Measurements from ENCODE around the gene VSX2.
"Not testable (repeated sequence)": the region's sequence is repeated elsewhere in the genome, so short reads cannot be mapped to it uniquely, and the experiment has no call there.

VSX2 gene

DNA sequence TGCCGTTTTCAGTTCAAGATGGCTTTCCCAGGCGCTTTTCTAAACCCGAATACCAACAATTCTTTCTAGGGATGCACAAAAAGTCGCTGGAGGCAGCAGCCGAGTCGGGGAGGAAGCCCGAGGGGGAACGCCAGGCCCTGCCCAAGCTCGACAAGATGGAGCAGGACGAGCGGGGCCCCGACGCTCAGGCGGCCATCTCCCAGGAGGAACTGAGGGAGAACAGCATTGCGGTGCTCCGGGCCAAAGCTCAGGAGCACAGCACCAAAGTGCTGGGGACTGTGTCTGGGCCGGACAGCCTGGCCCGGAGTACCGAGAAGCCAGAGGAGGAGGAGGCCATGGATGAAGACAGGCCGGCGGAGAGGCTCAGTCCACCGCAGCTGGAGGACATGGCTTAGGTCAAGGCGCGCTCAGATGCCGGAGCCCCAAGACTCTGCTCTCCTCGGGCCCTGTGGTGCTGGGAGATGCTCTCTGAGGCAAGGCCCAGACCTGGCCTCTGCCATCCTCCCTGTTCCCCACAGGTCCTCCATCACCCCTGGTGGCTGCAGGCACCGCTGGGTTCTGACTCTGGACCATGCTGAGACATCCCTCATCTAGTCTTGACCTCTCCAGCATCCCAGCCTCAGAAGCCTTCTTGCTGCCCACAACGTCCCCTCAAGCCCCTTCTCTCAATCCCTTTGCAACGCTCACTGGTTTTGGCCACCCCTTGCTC lies 21.4 kb downstream of the VSX2 start:
- DNase-seq (no peak), ATAC-seq (no peak)

DNA sequence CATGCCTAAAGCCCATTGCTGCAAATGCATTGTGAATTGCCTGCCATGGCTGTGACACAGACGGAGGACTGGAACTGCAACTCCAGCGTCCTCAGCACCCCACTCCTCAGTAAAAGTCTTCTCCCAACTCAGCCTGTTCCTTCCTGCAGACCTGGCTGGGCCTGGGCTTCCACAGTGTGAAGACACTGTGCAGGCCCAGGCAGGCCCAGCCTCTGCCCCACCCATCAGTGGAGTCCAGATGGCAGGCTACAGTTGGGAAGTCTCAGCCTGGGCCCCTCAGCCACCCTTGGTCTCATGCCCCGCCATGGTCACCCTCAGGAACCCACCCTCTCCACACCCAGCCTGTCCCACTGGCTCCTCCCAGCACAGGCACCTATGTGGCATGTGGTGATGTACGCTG lies 22.0 kb downstream of the VSX2 start:
- ATAC-seq (no peak), DNase-seq (no peak)

DNA sequence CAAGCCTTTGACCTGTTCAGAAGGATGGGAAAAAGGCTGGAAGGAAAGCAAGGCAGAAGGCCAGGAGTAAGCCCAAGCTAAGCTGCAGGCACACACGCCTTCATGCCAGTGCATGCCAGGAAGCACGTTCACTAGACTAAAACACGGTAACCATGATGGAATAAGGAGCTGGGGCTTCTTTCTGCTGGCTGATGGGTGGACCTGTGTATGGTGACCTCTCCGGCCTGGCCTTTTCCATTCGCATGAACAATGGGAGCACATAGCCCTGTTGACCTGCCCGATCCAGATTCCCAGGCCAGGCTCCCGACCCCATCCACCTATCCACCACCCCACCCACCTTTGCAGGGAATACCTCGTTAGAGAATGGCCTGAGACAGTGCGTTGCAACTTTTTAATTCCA lies 22.8 kb downstream of the VSX2 start:
- no peak for DNase-seq
- no peak for ATAC-seq

DNA sequence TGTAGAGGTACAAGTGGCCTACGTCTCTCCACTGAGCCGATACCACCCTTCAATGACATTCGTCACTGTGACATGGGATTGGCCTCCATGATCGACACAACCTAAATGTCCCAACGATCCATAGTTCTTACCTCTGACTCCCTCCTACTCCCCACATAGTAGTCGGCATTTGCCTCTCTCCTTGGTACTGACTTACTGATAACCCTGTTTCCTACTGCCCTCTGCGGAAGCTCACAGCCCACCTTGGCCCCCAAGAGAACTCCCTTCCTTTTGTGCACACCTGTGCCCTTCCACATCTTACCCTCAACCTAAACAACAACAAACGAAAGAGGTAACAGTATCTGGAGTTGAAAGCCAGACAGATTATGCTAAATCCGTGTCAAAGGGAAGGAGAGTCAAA lies 23.9 kb downstream of the VSX2 start:
- no peak for ATAC-seq
- no peak for DNase-seq

DNA sequence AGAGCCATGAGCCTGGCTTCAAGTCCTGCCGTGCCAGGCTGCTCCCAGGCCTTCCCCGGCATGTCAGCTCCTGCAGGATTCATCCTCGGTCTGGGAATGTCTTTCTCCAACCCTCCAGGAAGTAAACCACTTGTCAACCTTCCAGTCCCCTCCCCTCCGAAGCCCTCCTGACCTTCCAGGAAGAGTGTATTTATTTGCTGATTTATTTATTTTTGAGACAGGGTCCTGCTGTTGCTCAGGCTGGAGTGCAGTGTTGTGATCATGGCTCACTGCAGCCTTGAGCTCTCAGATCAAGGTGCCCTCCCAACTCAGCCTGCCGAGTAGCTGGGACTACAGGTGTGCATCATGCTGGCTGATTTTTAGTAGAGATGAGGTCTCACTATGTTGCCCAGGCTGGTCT lies 24.7 kb downstream of the VSX2 start:
- no peak for DNase-seq
- ATAC-seq = no peak

DNA sequence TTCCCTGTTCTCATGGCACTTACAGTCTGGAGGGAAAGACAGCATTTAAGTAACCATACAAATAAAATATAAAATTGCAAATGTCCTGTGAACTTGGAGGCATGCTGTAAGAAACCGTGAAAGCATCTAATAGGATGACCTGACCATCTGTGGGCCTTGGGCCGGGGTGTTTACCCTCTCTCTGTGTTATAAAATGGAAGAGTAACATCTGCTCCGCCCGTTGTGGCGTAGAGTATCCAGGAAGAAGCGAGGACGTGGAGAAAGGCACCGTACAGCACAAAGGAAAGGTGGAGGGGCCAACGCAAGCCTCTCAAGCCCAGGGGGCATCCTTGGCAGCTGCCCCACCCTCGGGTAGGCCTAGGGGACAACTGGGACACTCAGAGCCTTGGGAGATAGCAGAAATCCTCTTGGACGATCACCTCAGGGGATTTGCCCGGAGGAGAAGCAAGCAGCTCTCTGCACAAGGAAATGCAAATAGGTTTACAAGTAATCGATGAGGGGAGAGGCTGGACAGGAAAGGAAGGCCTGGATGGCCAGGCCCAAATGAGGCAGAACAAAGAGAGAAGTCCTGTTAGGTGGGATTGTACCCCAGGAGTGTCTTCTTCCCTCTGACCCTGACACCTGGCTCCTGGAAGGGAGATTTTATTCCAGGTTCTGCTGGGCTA lies 26.2 kb downstream of the VSX2 start:
- no peak for ATAC-seq

DNA sequence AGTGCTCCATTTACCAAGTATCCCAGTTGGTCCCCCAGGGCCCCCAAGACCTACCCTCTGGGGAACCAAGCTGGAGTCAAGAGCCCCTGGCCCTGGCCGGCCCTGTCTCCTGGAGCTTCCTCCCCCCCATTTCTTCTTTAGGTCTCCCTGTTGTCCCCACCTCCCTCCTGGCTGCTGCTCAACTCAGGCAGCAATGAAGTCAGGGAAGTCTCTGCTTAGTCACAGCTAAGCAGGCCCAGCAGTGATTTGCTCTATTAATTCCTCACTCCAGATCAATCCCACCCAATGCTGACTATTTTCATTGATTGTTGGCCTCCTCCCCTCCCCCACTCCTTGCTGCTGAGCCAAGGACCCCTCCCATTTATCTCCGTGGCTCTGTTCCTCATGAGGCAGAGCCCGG lies 28.3 kb downstream of the VSX2 start:
- ATAC-seq (no peak), DNase-seq (no peak)

More for the DNA sequence above, 26.2 kb downstream of the VSX2 start:
- no peak for DNase-seq

DNA sequence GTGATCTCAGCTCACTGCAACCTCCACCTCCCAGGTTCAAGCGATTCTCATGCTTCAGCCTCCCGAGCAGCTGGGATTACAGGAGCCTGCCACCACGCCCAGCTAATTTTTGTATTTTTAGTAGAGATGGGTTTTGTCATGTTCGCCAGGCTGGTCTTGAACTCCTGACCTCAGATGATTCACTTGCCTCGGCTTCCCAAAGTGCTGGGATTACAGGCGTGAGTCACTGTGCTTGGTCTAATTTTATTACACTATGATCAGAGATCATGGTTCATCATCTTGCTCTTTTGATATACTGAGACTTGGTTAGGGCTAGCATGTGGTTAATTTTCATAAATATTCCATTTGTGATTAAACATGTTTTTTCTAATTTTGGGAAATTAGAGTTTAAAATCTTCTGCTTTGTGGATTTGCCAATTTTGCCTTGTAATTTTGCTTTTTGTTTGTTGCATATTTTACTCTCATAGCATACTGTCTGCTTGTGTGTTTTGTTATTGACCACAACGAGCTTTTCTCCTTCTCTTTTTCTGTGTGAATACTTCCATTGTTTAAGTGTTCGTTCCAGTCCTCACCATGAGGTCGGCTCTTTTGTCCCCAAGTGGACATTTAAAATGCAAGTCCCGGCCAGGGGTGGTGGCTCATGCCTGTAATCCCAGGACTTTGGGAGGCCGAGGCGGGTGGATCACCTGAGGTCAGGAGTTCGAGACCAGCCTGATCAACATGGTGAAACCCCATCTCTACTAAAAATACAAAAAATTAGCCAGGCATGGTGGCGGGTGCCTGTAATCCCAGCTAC lies 31.3 kb downstream of the VSX2 start:
- DNase-seq, ATAC-seq: not testable (repeated sequence)

DNA sequence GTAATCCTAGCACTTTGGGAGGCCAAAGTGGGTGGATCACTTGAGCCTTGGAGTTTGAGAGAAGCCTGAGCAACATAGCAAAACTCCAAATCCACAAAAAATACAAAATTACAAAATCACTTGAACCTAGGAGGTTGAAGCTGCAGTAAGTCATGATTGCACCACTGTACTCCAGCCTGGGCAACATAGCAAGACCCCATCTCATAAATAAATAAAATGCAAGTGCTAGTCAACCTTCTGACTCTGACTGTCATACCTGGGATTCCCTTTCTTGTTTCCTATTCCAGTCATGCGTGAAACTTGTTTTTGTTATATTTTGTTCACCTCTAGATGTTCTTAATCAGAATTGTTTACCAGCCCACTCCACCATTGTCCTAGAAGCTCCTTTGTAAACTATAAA lies 32.1 kb downstream of the VSX2 start:
- DNase-seq (no peak), ATAC-seq (no peak)

DNA sequence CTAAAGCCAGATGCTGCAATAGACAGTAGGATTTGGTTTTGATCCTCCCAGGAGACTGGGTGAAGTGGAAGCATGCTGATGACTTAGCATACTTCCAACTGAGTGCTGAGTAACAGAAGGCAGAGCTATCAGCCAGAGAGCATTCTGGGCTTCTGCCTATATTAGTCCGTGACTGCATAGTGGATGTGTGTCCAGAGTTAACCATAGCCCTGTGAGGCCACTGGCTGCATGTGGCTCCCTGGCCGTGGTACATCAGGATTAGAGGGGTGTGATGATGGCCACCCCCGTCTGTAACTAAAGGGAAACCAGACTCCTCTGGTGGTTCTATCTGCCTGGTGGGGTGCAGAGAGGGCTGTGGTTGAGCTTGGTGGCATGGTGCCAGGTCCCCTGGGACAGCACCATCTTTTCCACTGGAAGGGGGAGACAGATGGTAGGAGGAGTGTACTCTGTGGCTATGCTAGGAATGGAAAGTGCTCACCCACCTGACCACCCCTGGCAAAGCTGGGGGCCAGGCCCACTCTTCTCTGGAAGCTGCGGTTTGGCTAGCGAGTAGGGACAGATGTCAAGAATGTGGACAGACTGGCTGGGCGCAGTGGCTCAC lies 36.1 kb downstream of the VSX2 start:
- peak; percentile 17 for DNase-seq
- peak; percentile 58 for ATAC-seq

DNA sequence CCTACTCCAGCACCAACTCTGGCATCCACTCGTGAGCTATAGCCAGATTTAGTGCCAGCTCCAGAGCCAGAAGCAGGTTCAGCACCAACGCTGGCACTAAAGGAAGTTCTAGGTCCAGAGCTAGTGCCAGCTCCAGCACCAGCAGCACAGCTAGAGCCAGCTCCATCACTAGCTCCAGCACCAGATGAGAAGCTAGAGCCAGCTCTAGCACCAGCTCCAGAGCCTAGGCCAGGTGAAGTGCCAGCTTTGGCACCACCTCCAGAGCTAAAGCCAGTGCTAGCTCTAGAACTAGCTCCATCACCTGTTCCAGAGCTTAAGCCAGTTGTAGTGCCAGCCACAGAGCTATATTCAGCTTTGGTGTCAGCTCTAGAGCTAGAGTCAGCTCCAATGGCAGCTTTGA lies 38.8 kb downstream of the VSX2 start:
- no peak for ATAC-seq
- DNase-seq = no peak

DNA sequence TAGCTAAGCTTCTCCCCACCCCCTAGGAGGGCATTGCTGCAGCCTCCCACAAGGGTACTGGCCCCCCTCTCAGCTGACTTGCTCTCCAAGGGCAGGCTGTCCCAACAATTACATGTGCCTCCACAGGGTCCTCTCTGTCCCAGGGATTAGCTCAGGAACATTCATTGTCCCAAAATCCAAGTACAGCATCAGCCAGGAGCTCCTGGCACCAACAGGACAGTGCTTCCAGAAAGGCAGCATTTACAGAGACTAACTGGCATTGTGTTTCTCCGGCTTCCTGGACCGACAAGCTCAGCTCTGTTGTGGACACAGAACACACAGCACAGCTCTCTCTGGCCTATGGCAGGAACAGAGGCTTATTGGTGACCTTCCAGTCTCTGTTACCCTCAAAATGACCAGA lies 41.8 kb downstream of the VSX2 start:
- ATAC-seq = no peak
- no peak for DNase-seq

DNA sequence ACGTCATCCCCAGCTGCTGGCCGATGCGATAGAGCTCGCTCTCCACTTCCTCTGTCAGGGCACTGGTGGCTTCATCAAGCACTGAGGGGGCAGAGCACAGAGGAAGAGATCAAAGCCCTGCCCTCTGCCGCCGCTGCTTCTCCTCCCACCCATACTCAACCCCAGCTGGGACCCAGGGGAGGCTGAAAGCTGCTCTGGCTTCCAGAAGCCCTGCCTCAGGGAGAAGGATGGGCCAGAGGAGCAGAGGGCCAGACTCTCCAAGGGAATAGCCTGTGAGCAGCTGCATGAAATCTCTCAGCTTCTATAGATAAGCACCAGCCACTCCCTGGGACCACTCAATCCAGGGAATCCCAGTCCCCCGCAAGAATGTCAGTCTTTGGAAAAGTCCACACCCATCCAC lies 47.5 kb downstream of the VSX2 start:
- no peak for ATAC-seq
- DNase-seq = no peak

DNA sequence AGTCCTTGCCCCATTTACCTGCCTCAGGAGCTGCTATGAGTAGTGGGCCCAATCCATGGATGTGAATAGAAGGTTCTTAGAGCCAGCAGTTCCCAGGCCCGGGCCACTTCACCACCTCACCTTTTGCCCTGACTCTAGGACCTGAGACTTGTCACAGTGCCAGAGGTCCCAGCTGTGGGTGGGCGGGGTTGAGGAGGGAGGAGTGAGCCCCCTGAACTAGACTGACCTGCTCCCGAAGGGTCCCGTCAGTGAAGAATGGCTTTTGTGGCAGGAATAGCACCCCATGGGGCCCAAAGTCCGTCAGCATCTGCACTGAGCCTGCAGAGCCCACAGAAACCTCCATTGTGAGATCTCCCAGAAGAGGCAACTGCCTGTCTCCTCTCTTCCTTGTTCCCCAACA lies 50.6 kb downstream of the VSX2 start:
- DNase-seq = no peak
- ATAC-seq = no peak

DNA sequence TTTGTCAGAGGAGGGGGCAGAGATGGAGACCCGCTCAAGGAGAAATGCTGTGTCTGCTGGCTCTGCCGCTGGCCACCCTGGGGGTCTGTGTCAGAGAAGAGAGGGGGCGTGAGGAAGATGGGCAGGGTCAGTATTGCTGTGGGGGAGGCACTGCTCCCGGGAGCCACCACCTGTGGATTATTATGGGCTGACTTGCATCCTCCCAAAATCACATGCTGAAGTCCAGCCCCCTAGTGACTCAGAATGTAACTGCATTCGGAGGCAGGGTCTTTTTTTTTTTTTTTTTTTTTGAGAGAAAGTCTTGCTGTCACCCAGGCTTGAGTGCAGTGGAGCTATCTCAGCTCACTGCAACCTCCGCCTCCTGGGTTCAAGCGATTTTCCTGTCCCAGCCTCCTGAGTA lies 51.2 kb downstream of the VSX2 start:
- no peak for DNase-seq
- no peak for ATAC-seq

DNA sequence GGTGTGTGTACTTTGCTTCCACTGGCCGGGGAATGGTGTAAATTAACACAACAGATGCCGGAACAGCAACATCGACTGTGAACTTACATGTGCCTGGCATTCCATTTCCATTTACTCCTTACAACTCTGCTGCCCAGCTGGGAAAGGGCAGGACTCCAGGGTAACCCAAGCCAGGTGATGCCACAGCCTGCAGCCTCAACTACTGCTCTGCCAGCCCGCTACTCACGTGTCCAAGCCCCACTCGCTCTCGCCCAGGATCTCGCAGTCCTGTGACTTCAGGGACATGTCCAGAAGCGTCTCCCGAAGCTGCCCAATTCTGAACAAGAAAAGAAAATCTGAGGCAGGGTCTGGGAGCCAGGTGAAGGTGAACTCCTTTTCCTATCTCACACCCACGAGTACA lies 52.8 kb downstream of the VSX2 start:
- DNase-seq = no peak
- no peak for ATAC-seq

DNA sequence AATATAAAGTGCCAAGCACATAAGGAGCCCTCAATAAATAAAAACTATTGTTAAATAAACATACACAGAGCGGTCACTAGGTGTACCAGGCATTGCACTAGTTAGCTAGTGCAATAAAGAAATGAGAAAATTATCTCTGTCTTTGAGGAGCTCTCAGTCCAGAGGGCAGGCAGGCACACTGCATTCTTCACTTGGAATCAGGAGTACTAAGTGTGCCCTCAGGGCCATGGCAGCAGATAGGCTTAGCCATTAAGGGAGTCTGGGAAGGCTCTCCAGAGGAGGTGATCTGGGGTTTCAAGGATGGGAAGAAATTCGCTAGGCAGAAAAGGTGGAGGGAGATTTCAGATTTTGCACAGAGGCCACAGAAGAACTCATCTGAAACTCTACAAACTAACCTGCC lies 54.4 kb downstream of the VSX2 start:
- no peak for DNase-seq
- no peak for ATAC-seq

DNA sequence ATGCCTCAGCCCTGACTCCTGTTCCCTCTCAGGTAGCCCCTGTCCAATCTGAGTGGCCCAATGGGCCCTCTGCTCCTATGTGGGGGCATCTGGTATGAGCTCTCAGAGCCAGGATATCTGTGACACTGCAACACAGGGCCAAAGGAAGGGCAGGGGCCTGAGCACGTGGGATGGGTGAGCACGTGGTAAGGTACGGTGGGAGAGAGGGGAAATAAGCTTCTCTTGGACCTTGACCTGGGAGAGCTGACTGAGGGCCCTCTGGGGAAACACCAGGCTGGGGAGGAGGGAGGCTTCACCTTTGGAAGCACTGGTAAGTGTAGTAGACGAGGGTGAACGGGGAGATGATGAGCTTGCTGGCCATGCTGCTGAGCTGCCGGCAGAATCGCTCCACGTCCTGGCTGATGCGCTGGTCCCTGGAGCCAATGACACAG lies 56.8 kb downstream of the VSX2 start:
- no peak for ATAC-seq
- no peak for DNase-seq

DNA sequence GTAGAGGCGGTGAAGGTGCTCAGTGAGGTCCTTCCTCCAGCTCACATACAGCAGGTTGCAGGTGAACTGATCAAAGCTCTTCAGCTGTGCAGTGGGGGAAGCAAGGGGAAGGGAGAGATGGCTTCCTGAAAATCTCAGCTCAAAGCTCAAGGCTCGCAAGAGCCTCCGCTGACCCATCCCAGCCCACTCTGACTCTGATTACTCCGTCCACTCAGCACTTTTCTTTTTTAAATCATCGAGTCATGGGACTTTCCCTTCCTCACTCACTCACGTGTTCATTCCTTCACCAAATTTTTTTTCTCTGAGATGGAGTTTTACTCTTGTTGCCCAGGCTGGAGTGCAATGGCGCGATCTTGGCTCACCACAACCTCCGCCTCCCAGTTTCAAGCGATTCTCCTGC lies 58.7 kb downstream of the VSX2 start:
- DNase-seq = no peak
- ATAC-seq = no peak

DNA sequence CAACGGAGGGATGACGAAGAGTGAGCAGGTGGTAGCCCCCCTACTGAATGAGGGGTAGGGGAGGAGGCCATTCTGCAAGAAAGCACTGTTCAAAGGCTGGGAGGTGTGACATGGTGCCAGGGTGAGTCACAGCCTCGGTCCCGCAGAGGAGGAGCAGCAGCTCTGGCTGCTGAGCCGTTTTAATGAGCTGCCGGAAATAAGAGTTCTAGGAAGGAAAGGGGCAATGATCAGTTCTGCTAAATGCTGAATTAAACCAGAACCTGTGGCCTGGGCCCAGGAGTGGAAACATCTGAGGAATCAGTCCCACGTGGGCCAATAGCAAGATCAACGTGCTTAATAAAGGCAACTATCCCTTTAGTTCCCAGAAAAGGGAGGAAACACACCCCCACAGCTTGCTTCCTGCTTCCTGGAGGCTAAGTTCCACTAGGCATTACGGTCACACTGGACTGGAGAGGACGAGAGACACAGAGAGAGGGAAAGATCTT lies 59.9 kb downstream of the VSX2 start:
- DNase-seq (no peak), ATAC-seq (no peak)

DNA sequence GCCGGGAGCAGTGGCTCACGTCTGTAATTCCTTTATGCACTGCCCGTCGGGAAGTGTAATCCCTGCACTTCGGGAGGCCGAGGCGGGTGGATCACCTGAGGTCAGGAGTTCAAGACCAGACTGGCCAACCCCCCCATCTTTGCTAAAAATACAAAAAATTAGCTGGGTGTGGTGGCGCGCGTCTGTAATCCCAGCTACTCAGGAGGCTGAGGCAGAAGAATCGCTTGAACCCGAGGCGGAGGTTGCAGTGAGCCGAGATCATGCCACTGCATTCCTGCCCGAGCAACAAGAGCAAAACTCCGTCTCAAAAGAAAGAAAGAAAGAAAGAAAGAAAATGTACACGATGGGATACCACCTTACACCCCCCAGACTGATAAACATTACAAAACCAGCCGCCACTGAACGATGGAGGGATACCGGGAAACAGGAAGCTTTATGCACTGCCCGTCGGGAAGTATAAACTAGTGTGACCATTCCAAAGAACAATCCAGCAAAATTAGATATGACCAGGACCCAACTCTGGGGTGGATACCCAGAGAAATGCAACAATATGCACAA lies 62.4 kb downstream of the VSX2 start:
- no peak for ATAC-seq
- DNase-seq = no peak

DNA sequence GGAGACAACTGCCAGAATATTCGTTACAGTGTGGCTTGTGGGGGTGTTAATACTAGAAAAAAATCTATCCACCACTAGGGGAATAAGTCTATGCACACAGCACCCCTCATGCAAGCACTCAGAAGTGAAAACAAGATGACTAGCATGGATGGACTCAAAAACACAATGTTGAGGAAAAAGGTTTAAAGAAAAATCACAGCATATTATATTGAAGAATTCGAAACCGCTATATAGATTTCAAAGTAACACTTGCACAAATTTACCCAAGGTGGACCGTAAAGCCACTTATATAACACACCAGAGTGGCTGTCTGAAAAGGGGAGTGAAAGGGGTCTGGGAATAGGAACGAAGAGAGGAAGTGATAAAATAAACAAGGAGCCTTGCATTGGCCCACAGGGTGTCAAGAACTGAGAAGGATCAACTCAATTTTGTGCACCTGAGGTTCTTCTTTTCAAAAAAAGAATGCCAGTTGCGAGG lies 62.9 kb downstream of the VSX2 start:
- peak; percentile 56 for ATAC-seq
- DNase-seq = peak; percentile 11
